Neural progenitor cell (in vitro differentiated cells): Measurements from ENCODE around the gene RPS10. TPM values are rescaled to one million over a fixed set of nuclear protein-coding genes. Genes with fewer than 3 reads are reported as not detected.
A peak's percentile ranks its signal among the peaks of the same experiment; 100 is the strongest.

Source experiments
- DNase-seq: peaks from one replicate; pipeline ENCODE4 v3.0.0-alpha.2; 2016; ENCODE audit warnings: low spot score
- H2AFZ ChIP-seq: fragments of 200-600 bp; sonication (generic); replicated peaks from 2 replicates; pipeline ENCODE4 v1.6.1; 2016; ENCODE audit warnings: antibody characterized with exemption
- H3F3A ChIP-seq: fragments of 200-600 bp; sonication (generic); 2 replicates; pipeline ENCODE4 v1.6.1; 2016; ENCODE audit warnings: antibody characterized with exemption, low read depth
- H3K27ac ChIP-seq: fragments of 200-600 bp; sonication (generic); 2 replicates; pipeline ENCODE4 v1.5.1; 2016; ENCODE audit warnings: mild to moderate bottlenecking
- H3K27me3 ChIP-seq: fragments of 200-600 bp; sonication (generic); 2 replicates; pipeline ENCODE4 v1.6.1; 2016; ENCODE audit warnings: mild to moderate bottlenecking, moderate library complexity
- H3K36me3 ChIP-seq: fragments of 200-600 bp; sonication (generic); 2 replicates; pipeline ENCODE4 v1.5.1; 2016
- H3K4me1 ChIP-seq: fragments of 200-600 bp; sonication (generic); 2 replicates; pipeline ENCODE4 v1.6.1; 2016; ENCODE audit warnings: mixed run types
- H3K4me2 ChIP-seq: fragments of 200-600 bp; sonication (generic); 2 replicates; pipeline ENCODE4 v1.6.1; 2016
- H3K4me3 ChIP-seq: fragments of 200-600 bp; sonication (generic); 2 replicates; pipeline ENCODE4 v1.5.1; 2016
- H3K79me2 ChIP-seq: fragments of 200-600 bp; sonication (generic); 2 replicates; pipeline ENCODE4 v1.6.1; 2016; ENCODE audit warnings: low read depth
- H3K9ac ChIP-seq: fragments of 200-600 bp; sonication (generic); 2 replicates; pipeline ENCODE4 v1.6.1; 2016
- H3K9me3 ChIP-seq: fragments of 200-600 bp; sonication (generic); 2 replicates; pipeline ENCODE4 v1.5.1; 2016; ENCODE audit warnings: low read depth
- H4K20me1 ChIP-seq: fragments of 200-600 bp; sonication (generic); 2 replicates; pipeline ENCODE4 v1.6.1; 2016; ENCODE audit warnings: low read depth
- H3K27ac Mint-ChIP-seq: 3 replicates; pipeline ENCODE4 v1.8.0; 2021; ENCODE audit warnings: mixed read lengths
- H3K27me3 Mint-ChIP-seq: 2 replicates; pipeline ENCODE4 v1.8.0; 2022; ENCODE audit warnings: low read depth, mild to moderate bottlenecking, inconsistent platforms, moderate library complexity, mixed read lengths; ENCODE audit not compliant: insufficient read depth
- H3K36me3 Mint-ChIP-seq: 3 replicates; pipeline ENCODE4 v1.8.0; 2021; ENCODE audit warnings: mixed read lengths
- H3K4me1 Mint-ChIP-seq: 3 replicates; pipeline ENCODE4 v1.8.0; 2021; ENCODE audit warnings: mixed read lengths
- H3K4me3 Mint-ChIP-seq: 3 replicates; pipeline ENCODE4 v1.8.0; 2021; ENCODE audit warnings: mild to moderate bottlenecking, moderate library complexity, mixed read lengths
- H3K9me3 Mint-ChIP-seq: 3 replicates; pipeline ENCODE4 v1.8.0; 2020; ENCODE audit warnings: mixed read lengths
- CTCF ChIP-seq: fragments of 200-600 bp; sonication (generic); IDR thresholded peaks from 2 replicates; pipeline ENCODE4 v1.5.1; 2017; ENCODE audit warnings: antibody characterized with exemption, mild to moderate bottlenecking
- EZH2 ChIP-seq: fragments of 200-600 bp; sonication (generic); IDR thresholded peaks from 2 replicates; pipeline ENCODE4 v1.6.1; 2017; ENCODE audit warnings: antibody characterized with exemption, mild to moderate bottlenecking, moderate library complexity
- EZH2phosphoT487 ChIP-seq: fragments of 200-600 bp; sonication (generic); IDR thresholded peaks from 2 replicates; pipeline ENCODE4 v1.6.1; 2017; ENCODE audit warnings: antibody characterized with exemption
- total RNA-seq: library from RNA; depleted of rRNA; stranded (reverse); fragments of >200 nt; gene quantifications from 2 replicates; pipeline ENCODE4 v1.2.3, GENCODE V29; 2015; ENCODE audit warnings: low replicate concordance

RPS10 gene
- total RNA-seq, 1 donor from 2014 or later: 4,003 TPM

- H3K4me3 ChIP-seq: no peak overlapping the region
- H3K9me3 ChIP-seq: no peaks in the 10 kb centered on the region
- peaks cover 32% of the 10 kb centered on the region for H3K4me1 ChIP-seq
- H3K27ac ChIP-seq: peak overlapping the region; percentile 22
- Mint-ChIP-seq H3K9me3 (no peaks in the 10 kb centered on the region), H3K4me3 (no peak overlapping the region), H3K4me1 (peaks cover 28% of the 10 kb centered on the region), H3K27ac (no peak overlapping the region), H3K27me3 (peaks cover 4% of the 10 kb centered on the region), H3K36me3 (peaks cover 4% of the 10 kb centered on the region)
- peak overlapping the region; percentile 61 for H3K4me2 ChIP-seq
- no peaks in the 10 kb centered on the region for H3K36me3 ChIP-seq
- H3F3A ChIP-seq: peaks cover 39% of the 10 kb centered on the region
- DNase-seq: no peak
- H3K9ac ChIP-seq: no peak overlapping the region
- H3K79me2 ChIP-seq: peaks cover 98% of the 10 kb centered on the region
- H3K27me3 ChIP-seq: no peaks in the 10 kb centered on the region
- TF ChIP-seq EZH2phosphoT487: no peak
- TF ChIP-seq CTCF: no peak
- TF ChIP-seq EZH2: no peak
- peaks cover 58% of the 10 kb centered on the region for H4K20me1 ChIP-seq
- no peak overlapping the region for H2AFZ ChIP-seq
These were observed 39.3 kb downstream of the RPS10 start for GRCh38 chr6:34386316-34387137.

- DNase-seq: peak; percentile 62
- Histone ChIP-seq H3K4me1 (peaks cover 28% of the 10 kb centered on the region), H3F3A (peaks cover 33% of the 10 kb centered on the region), H3K79me2 (peaks cover 98% of the 10 kb centered on the region), H3K9ac (no peak overlapping the region), H3K4me3 (no peak overlapping the region), H3K4me2 (peak overlapping the region; percentile 61), H3K36me3 (no peaks in the 10 kb centered on the region), H3K27me3 (no peaks in the 10 kb centered on the region), H3K27ac (peak overlapping the region; percentile 59), H3K9me3 (no peaks in the 10 kb centered on the region), H4K20me1 (peaks cover 55% of the 10 kb centered on the region), H2AFZ (no peak overlapping the region)
- peaks cover 4% of the 10 kb centered on the region for H3K36me3 Mint-ChIP-seq
- peaks cover 28% of the 10 kb centered on the region for H3K4me1 Mint-ChIP-seq
- TF ChIP-seq EZH2 (no peak), EZH2phosphoT487 (peak; percentile 33)
- H3K27me3 Mint-ChIP-seq: peaks cover 4% of the 10 kb centered on the region
- no peak overlapping the region for H3K4me3 Mint-ChIP-seq
- no peak overlapping the region for H3K27ac Mint-ChIP-seq
- no peaks in the 10 kb centered on the region for H3K9me3 Mint-ChIP-seq
These were observed 40.1 kb downstream of the RPS10 start for GRCh38 chr6:34385793-34386195.

GRCh38 chr6:34384321-34385153 is 41.3 kb downstream of the RPS10 start:
- Histone ChIP-seq H3K36me3 (no peaks in the 10 kb centered on the region), H3K27ac (peak overlapping the region; percentile 34), H3K9ac (no peak overlapping the region), H3K9me3 (no peaks in the 10 kb centered on the region), H3K4me2 (no peak overlapping the region), H3K4me1 (peaks cover 25% of the 10 kb centered on the region), H2AFZ (no peak overlapping the region), H3K27me3 (no peaks in the 10 kb centered on the region), H4K20me1 (peaks cover 52% of the 10 kb centered on the region), H3F3A (peaks cover 33% of the 10 kb centered on the region), H3K79me2 (peaks cover 98% of the 10 kb centered on the region), H3K4me3 (no peak overlapping the region)
- TF ChIP-seq EZH2: no peak
- no peak for TF ChIP-seq CTCF
- no peak for TF ChIP-seq EZH2phosphoT487
- peaks cover 4% of the 10 kb centered on the region for H3K27me3 Mint-ChIP-seq
- no peaks in the 10 kb centered on the region for H3K9me3 Mint-ChIP-seq
- peaks cover 4% of the 10 kb centered on the region for H3K36me3 Mint-ChIP-seq
- no peak overlapping the region for H3K4me3 Mint-ChIP-seq
- no peak overlapping the region for H3K27ac Mint-ChIP-seq
- H3K4me1 Mint-ChIP-seq: peaks cover 28% of the 10 kb centered on the region
- DNase-seq: no peak
